ENCODE results near the gene PNRC1.

PNRC1 gene

GRCh38 chr6:89100114-89100513 lies 19.6 kb downstream of the PNRC1 start:
- TF ChIP-seq POLR2A (IDR thresholded peaks at IDR 0.05; ENCODE audit: low read length) (no peak), GATA1 (IDR thresholded peaks at IDR 0.05; ENCODE audit: low read depth, low read length) (no peak)
- DNase-seq, result no peak

GRCh38 chr6:89110284-89110683 lies 29.7 kb downstream of the PNRC1 start:
- peak in 1 of 2 experiments; percentile 12 for DNase-seq
- no peak for TF ChIP-seq POLR2A (IDR thresholded peaks at IDR 0.05; ENCODE audit: low read length)
- TF ChIP-seq GATA1 (IDR thresholded peaks at IDR 0.05; ENCODE audit: low read depth, low read length), result no peak

GRCh38 chr6:89111933-89112332 lies 31.4 kb downstream of the PNRC1 start:
- DNase-seq, result no peak
- no peak for TF ChIP-seq POLR2A (IDR thresholded peaks at IDR 0.05; ENCODE audit: low read length)
- no peak for TF ChIP-seq GATA1 (IDR thresholded peaks at IDR 0.05; ENCODE audit: low read depth, low read length)

- no peak for DNase-seq
- TF ChIP-seq POLR2A (IDR thresholded peaks at IDR 0.05; ENCODE audit: low read length) (no peak), GATA1 (IDR thresholded peaks at IDR 0.05; ENCODE audit: low read depth, low read length) (no peak)
Observed at GRCh38 chr6:89116702-89117101, 36.2 kb downstream of the PNRC1 start.

GRCh38 chr6:89117211-89118108 lies 36.9 kb downstream of the PNRC1 start, which contains the start of gene SRSF12:
Gene SRSF12, minus strand, starts transcription at chr6:89118071. Its CDS starts 184 bp downstream, at chr6:89117887.
- TF ChIP-seq GATA1 (IDR thresholded peaks at IDR 0.05; ENCODE audit: low read depth, low read length) (no peak), POLR2A (IDR thresholded peaks at IDR 0.05; ENCODE audit: low read length) (no peak)
- DNase-seq, result peak; percentile 36 to 51

GRCh38 chr6:89118931-89119330 lies 38.4 kb downstream of the PNRC1 start:
- TF ChIP-seq POLR2A (IDR thresholded peaks at IDR 0.05; ENCODE audit: low read length) (no peak), GATA1 (IDR thresholded peaks at IDR 0.05; ENCODE audit: low read depth, low read length) (no peak)
- no peak for DNase-seq

- DNase-seq, result no peak
- no peak for TF ChIP-seq POLR2A (IDR thresholded peaks at IDR 0.05; ENCODE audit: low read length)
- no peak for TF ChIP-seq GATA1 (IDR thresholded peaks at IDR 0.05; ENCODE audit: low read depth, low read length)
Observed at GRCh38 chr6:89120371-89120770, 39.8 kb downstream of the PNRC1 start.

- no peak for TF ChIP-seq POLR2A (IDR thresholded peaks at IDR 0.05; ENCODE audit: low read length)
- no peak for TF ChIP-seq GATA1 (IDR thresholded peaks at IDR 0.05; ENCODE audit: low read depth, low read length)
Observed at GRCh38 chr6:89121934-89122333, 41.4 kb downstream of the PNRC1 start.

GRCh38 chr6:89122625-89123024 lies 42.1 kb downstream of the PNRC1 start:
- DNase-seq, result peak; percentile 29 to 30
- TF ChIP-seq POLR2A (IDR thresholded peaks at IDR 0.05; ENCODE audit: low read length), result no peak
- no peak for TF ChIP-seq GATA1 (IDR thresholded peaks at IDR 0.05; ENCODE audit: low read depth, low read length)

More at GRCh38 chr6:89121934-89122333, 41.4 kb downstream of the PNRC1 start:
- DNase-seq, result no peak

- peak in 1 of 2 experiments; percentile 25 for DNase-seq
Observed at GRCh38 chr6:89128256-89128671, 47.7 kb downstream of the PNRC1 start.

- DNase-seq, result no peak
- TF ChIP-seq GATA1 (IDR thresholded peaks at IDR 0.05; ENCODE audit: low read depth, low read length) (no peak), POLR2A (IDR thresholded peaks at IDR 0.05; ENCODE audit: low read length) (no peak)
Observed at GRCh38 chr6:89131599-89131998, 51.0 kb downstream of the PNRC1 start.

- no peak for TF ChIP-seq POLR2A (IDR thresholded peaks at IDR 0.05; ENCODE audit: low read length)
- no peak for TF ChIP-seq GATA1 (IDR thresholded peaks at IDR 0.05; ENCODE audit: low read depth, low read length)
- DNase-seq, result no peak
Observed at GRCh38 chr6:89132057-89132456, 51.5 kb downstream of the PNRC1 start.

- TF ChIP-seq POLR2A (IDR thresholded peaks at IDR 0.05; ENCODE audit: low read length) (no peak), GATA1 (IDR thresholded peaks at IDR 0.05; ENCODE audit: low read depth, low read length) (no peak)
- no peak for DNase-seq
Observed at GRCh38 chr6:89133981-89134380, 53.4 kb downstream of the PNRC1 start.

- no peak for DNase-seq
- TF ChIP-seq POLR2A (IDR thresholded peaks at IDR 0.05; ENCODE audit: low read length), result no peak
- TF ChIP-seq GATA1 (IDR thresholded peaks at IDR 0.05; ENCODE audit: low read depth, low read length), result no peak
Observed at GRCh38 chr6:89134723-89135122, 54.2 kb downstream of the PNRC1 start.
